ENCODE results near the gene MPIG6B.

MPIG6B gene

GRCh38 chr6:31689249-31690110 lies 33.7 kb upstream of the MPIG6B start:
- Histone ChIP-seq H3K9me3 (no peaks in the 10 kb centered on the region), H3K27ac (peak overlapping the region; percentile 23), H3K27me3 (no peaks in the 10 kb centered on the region), H3K4me1 (ENCODE audit: control insufficient read depth in 1 of 2, insufficient read depth in 1 of 2, low read depth in 1 of 2, low read length in 1 of 2) (no peaks in the 10 kb centered on the region), H3K36me3 (peaks cover 98% of the 10 kb centered on the region), H3K4me3 (ENCODE audit: low read depth in 1 of 2, low read length in 1 of 2) (no peak overlapping the region)
- TF ChIP-seq, protein P1, sequence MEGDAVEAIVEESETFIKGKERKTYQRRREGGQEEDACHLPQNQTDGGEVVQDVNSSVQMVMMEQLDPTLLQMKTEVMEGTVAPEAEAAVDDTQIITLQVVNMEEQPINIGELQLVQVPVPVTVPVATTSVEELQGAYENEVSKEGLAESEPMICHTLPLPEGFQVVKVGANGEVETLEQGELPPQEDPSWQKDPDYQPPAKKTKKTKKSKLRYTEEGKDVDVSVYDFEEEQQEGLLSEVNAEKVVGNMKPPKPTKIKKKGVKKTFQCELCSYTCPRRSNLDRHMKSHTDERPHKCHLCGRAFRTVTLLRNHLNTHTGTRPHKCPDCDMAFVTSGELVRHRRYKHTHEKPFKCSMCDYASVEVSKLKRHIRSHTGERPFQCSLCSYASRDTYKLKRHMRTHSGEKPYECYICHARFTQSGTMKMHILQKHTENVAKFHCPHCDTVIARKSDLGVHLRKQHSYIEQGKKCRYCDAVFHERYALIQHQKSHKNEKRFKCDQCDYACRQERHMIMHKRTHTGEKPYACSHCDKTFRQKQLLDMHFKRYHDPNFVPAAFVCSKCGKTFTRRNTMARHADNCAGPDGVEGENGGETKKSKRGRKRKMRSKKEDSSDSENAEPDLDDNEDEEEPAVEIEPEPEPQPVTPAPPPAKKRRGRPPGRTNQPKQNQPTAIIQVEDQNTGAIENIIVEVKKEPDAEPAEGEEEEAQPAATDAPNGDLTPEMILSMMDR (IDR thresholded peaks at IDR 0.05) = no peak

GRCh38 chr6:31690231-31691077 lies 32.7 kb upstream of the MPIG6B start:
- TF ChIP-seq, protein P1 (IDR thresholded peaks at IDR 0.05) = no peak
- Histone ChIP-seq H3K4me3 (ENCODE audit: low read depth in 1 of 2, low read length in 1 of 2) (no peak overlapping the region), H3K4me1 (ENCODE audit: control insufficient read depth in 1 of 2, insufficient read depth in 1 of 2, low read depth in 1 of 2, low read length in 1 of 2) (no peaks in the 10 kb centered on the region), H3K36me3 (peaks cover 100% of the 10 kb centered on the region), H3K27me3 (no peaks in the 10 kb centered on the region), H3K9me3 (no peaks in the 10 kb centered on the region), H3K27ac (no peak overlapping the region)

DNA sequence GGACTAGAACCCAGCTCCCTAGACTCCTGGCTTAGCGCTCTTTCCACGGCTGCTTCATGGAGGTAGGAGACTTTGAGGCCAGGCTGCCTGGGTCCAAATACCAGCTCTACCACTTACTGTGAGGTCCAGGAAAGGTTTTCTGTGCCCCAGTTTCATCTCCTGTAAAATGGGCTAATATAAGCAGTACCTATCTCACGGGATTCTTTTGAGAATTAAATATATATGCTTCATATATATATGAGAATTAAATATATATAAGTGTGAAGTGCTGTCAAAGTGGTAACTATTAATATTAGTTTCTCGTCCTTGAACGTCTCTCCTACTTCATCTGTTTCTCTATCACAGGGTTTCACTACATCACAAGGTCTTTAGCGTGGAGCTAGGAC lies 32.1 kb upstream of the MPIG6B start:
- Histone ChIP-seq H3K4me3 (ENCODE audit: low read depth in 1 of 2, low read length in 1 of 2) (no peak overlapping the region), H3K27ac (no peak overlapping the region), H3K9me3 (no peaks in the 10 kb centered on the region), H3K4me1 (ENCODE audit: control insufficient read depth in 1 of 2, insufficient read depth in 1 of 2, low read depth in 1 of 2, low read length in 1 of 2) (no peaks in the 10 kb centered on the region), H3K36me3 (peaks cover 100% of the 10 kb centered on the region), H3K27me3 (no peaks in the 10 kb centered on the region)
- TF ChIP-seq, protein P1 (IDR thresholded peaks at IDR 0.05) = no peak

DNA sequence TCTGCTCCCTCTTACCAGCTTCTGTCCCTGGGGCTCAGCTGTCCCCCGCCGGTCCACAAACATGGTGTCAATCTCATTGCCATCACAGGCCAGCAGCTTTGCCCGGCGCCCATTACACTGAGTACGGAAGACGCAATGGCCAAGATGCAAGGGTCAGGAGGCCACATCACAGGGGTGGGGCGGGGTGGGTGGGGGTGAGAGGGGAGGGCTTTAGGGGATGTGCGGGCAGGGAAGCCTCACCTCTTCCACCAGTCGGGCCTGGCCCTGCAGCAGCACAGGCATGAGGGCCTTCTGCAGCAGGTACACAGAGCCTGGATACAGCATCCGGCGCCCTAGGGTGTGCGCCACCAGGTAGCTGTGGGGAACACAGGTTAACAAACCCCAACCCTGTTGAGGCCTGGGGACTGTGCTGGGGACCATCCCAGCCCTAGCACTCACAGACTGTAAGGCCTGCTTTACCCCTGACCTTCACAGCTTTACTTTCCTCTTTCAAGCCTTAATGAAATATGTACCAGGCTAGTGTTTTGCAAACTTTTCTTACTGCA lies 31.5 kb upstream of the MPIG6B start:
- H3K4me3 ChIP-seq (ENCODE audit: low read depth in 1 of 2, low read length in 1 of 2) = no peak overlapping the region
- H3K36me3 ChIP-seq = peaks cover 99% of the 10 kb centered on the region
- no peak overlapping the region for H3K27ac ChIP-seq
- no peaks in the 10 kb centered on the region for H3K27me3 ChIP-seq
- H3K9me3 ChIP-seq = no peaks in the 10 kb centered on the region
- TF ChIP-seq, protein P1 (IDR thresholded peaks at IDR 0.05) = no peak
- H3K4me1 ChIP-seq (ENCODE audit: control insufficient read depth in 1 of 2, insufficient read depth in 1 of 2, low read depth in 1 of 2, low read length in 1 of 2) = no peaks in the 10 kb centered on the region

- Histone ChIP-seq H3K36me3 (peaks cover 94% of the 10 kb centered on the region), H3K27ac (no peak overlapping the region), H3K27me3 (no peaks in the 10 kb centered on the region), H3K9me3 (no peaks in the 10 kb centered on the region), H3K4me3 (ENCODE audit: low read depth in 1 of 2, low read length in 1 of 2) (no peak overlapping the region), H3K4me1 (ENCODE audit: control insufficient read depth in 1 of 2, insufficient read depth in 1 of 2, low read depth in 1 of 2, low read length in 1 of 2) (no peaks in the 10 kb centered on the region)
- TF ChIP-seq, protein P1 (IDR thresholded peaks at IDR 0.05) = no peak
Measured at GRCh38 chr6:31692353-31692752, 30.8 kb upstream of the MPIG6B start.
